Hepatic stellate cell (primary cell): Measurements from ENCODE around the gene METTL24.
A peak's percentile ranks its signal among the peaks of the same experiment; 100 is the strongest.
"Not testable (repeated sequence)": the region's sequence is repeated elsewhere in the genome, so short reads cannot be mapped to it uniquely, and the experiment has no call there.

Experiments
- DNase-seq: peaks from one replicate; pipeline ENCODE4 v3.0.0; 2011; ENCODE audit warnings: low spot score

Gene METTL24

DNA sequence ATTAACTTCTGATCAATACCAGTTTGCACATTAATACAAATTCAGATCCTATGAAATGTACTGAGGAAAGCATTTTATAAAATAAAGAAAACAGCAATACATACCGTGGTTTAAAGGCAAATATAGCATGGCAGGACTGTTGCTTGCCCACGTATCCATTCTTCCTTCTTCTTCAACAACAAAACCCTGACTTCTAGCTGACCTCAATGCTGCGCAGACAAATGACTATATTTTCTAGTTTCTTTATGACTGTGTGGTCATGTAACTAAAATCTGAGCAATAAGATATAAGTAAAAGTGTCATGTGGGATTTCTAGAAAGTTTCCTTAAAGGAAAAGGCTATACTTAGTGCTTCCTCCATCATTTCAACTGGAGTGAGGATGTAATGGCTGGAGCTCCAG lies 92.9 kb downstream of the METTL24 start:
- no peak for DNase-seq

DNA sequence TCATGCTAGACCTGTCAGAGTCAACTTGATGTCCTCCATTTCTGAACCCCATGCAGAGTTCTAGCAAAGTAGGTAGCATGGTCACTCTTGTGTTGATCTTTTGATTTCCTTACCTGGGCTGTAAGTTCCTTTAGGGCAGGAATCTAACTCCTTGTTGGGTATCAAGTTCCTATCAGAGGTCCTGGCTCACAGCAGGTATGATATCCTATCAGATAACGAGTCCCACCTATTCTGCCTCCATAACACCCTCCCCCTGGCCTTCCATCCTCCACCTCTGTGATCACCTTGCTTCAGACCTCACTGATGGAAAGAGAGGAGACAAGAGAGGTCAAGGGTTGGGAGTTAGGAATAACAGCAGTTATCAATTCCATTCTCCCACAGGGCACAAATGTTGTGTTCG lies 101.8 kb downstream of the METTL24 start:
- no peak for DNase-seq

DNA sequence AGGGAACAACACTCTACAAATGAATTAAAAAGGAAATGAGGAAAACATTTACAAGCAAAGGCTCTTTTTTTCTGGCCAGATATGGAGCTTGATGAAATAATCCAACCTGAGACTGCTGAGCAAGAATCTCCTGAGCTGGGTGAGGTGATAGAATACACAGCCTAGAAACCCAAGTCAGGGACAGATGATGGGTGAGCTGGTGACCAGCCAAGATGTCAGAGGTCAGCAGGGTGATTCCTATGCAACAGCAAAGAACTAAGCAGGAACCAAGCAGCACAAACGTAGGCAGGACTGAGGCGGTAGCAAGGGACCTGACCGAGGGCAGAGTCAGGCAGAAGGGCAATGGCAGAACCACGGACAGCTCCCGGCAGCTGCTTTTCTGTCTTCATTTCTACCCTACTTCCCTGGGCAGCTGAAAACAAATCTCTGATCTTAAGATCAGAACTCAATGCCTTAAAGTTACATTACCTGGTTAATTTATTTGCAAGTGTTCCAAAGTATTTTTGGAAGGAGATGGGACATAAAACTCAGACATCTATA lies 102.9 kb downstream of the METTL24 start:
- DNase-seq = no peak

DNA sequence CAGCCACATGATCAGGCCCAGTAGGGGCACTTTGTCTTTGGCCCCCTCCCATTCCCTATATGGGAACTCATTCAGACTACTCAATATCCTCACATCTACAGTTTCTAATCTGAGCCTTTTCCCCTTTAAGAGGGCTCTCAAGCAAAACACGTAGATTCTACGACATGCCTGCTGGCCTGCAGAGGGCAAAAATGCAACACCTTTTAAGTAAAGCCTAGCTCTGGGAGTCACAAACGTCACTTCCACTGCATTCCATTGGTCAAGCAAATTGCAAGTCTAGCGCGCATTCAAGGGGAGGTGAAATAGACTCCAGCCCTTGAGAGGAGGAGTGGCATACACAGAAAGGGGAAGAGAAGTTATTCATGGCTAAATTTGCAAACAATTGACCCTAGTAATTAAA lies 107.3 kb downstream of the METTL24 start:
- no peak for DNase-seq

DNA sequence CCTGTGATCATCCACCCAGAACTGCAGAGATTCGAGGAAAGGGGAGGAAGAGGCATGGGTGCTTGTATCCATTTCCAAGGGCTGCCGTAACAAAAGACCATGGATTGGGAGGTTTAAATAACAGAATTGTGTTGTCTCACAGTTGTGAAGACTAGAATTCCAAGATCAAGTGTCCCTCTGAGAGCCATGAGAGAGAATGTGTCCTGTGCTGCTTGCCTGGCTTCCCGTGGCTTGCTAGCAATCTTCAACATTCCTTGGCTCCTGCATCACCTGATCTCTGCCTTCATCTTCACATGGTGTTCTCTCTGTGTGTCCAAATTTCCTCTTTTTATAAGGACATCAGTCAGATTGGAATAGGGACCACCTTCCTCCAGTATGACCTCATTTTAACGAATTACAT lies 108.1 kb downstream of the METTL24 start:
- DNase-seq = no peak

DNA sequence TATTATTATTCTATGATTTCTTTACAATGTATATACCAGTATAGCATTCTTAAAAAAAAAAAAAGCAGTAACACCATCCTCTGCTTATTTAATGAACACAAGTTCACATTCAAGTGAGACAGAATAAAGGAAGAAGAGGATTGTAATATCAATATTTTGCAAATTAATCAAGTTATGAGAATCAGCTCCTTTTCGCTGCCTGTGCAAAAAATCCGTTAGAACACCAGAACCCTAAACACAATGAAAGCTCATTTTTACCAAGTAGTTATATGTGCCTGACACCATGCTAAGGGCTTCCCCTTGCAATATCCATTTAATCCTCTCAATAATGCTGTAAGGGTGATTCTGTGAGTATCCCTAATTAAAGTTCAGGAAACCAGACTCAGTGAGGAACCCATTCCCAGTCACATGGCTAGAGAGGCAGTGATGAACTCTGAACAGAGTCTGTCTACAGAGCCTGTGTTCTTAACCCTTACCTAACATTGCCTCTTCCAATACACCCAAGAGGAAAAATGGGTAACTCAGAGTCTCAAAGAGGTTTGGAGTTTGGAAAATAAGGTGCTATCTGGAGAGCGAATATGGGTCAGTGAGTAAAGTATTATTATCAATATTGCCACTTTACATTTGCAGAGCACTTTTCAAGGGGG lies 111.1 kb downstream of the METTL24 start:
- no peak for DNase-seq

DNA sequence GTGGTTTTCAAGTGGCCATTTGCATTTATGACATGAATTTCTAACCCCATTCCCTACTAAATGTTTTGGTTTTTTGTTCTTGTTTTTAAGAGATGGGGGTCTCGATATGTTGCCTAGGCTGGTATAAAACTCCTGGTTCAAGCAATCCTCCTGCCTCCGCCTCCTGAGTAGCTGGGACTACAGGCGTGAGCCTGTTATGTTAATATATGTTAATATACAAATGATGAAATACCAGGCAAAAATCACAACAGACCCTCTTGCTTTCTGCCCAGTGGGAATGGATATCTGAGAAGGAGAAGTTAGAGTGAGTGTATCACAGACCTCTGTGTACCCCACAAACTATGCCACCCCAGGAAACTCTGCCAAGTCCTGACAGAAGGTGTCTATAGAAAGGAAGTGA lies 111.8 kb downstream of the METTL24 start:
- DNase-seq = no peak

DNA sequence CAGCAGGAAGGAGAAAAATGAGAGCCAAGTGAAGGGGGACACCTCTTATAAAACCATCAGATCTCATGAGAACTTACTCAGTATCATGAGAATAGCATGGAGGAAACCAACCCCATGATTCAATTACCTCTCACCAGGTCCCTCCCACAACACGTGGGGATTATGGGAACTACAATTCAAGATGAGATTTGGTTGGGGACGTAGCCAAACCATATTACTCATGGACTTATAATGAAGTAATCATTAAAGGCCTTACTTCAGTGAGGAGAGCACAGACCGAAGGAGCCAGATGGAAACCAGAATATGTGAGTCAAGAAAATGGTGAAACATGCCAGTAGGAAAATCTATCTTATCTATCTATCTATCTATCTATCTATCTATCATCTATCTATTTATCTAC lies 113.5 kb downstream of the METTL24 start:
- not testable (repeated sequence) for DNase-seq

DNA sequence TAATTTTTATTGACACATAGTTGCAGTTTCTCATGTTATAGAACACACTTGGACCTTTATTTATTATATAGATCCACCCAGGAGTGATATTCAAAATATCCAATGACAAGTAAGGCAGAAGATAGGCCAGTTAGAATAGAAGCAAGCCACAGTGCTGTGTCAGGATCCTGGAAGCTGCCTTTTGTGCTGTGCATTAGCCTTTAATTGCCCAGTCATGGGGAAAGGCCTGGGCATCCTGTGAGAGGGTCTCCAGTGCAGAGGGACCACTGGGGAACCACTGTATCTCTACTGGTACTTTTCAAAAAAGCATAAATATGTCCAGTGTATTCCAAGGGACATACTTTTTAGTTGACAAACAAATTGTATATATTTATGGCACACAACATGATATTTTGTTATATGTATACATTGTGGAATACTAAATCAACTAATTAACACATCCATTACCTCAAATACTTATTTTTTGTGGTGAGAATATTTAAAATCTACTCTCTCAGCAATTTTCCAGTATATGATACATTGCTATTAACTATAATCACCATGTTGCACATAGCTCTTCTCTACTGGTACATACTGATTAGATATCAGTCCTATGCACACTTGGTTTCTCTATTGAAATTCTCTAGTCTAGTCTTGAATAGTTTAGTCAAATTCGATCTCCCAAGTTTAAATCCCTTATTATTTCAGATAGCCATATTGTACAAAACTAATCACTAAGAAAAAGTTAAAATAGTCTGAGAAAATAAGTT lies 118.4 kb downstream of the METTL24 start:
- DNase-seq = no peak

DNA sequence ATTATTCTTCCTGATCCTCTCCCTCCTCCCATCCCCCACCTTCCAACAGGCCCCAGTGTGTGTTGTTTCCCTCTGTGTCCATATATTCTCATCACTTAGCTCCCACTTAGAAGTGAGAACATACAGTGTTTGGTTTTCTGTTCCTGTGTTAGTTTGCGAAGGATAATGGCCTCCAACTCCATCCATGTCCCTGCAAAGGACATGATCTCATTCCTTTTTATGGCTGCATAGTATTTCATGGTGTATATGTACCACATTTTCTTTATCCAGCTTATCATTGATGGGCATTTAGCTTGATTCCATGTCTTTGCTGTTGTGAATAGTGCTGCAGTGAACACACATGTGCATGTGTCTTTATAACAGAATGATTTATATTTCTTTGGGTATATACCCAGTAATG lies 122.1 kb downstream of the METTL24 start:
- DNase-seq = not testable (repeated sequence)

DNA sequence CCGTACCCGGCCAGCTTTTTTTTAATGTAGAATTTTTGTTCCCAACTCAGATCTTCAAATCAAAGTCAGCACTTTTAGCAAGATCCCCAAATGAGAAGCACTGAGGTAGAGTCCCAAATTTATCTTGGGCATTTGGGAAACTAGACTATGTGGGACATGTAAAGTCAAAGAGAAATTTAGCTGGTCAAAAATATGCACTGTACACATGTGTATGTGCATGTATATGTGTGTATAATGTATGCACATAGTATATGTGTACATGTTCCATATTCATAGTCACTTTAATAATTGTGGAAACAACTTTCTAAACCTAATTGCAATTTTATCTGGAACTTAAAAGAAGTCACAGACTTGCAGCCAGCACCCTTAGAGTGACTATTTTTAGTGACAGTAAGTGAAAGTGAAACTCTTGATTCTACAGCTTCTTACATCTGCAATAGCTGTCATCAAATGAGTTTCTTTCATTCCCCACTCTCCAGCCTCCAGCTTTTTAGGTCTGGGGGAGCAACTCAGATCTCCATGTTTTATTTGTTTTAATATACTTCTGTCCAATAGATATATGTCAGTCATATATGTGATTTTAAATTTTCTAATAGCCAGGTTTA lies 124.3 kb downstream of the METTL24 start:
- peak; percentile 30 for DNase-seq

DNA sequence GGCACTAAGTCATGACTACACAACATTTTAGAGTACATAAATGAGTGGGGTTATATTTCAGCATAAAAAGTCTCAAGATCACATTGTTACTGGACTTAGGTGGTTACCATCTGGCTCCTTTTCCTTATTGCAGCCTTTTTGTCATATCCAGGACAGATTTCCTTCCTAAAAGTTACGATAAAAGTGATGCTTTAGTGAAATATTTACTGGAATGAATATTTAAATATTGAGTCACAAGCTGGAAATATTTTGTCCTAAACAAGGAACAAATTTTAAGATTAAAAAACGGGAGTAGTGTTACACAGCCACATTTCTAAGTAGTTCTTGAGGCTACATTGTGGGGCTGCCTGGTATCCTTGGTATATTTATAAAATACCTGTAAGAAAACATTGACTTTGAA lies 125.7 kb downstream of the METTL24 start:
- no peak for DNase-seq

DNA sequence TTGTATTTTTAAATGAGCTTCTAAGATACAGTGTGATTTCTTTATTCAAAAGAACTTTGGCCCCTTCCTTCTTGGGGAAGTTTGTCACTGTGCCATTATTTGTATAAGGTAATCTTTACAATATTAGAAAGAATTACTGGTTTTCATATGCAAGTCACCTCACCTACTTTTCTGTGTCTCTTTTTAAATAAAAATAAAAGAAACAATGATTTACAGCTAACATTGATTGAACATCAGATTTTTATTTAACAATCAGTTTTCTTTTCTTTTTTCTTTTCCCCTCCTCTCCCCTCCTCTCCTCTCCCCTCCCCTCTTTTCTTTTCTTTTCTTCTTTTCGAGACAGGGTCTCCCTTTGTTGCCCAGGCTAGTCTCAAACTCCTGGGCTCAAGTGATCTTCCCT lies 131.9 kb downstream of the METTL24 start:
- DNase-seq = no peak

DNA sequence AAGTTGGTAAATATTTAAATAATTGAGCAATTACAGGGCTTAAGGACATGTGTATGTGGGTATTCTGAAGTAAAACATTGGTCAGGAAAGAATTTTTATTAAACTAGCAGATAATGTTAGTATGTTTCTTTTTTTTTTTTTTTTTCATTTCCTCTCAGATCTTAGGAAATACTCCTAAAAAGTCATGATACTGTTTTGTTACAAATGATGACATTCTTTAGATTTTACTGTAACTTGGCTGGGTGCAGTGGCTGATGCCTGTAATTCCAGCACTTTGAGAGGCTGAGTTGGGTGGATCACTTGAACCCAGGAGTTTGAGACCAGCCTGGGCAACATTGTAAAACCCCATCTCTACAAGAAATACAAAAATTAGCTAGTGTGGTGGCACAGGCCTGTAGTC lies 136.4 kb downstream of the METTL24 start:
- DNase-seq = no peak

DNA sequence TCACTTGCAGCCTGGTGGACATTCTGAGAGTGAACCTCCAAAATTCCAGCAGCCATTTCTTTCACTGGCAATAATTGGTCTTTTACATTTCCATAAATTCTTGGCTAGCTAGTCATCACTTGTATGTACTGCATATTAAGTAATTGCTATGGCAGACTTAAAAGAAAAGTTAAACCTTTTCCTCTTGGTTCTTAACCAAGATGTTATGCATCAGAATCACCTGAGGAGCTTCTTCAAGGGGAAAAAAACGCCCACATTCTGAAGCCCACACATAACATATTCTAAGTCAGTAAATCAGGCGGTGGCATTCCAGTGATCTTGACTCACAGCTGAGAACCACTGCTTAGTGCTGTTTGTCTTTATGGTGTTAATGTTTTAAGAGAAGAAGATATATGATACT lies 140.9 kb downstream of the METTL24 start:
- DNase-seq = no peak

DNA sequence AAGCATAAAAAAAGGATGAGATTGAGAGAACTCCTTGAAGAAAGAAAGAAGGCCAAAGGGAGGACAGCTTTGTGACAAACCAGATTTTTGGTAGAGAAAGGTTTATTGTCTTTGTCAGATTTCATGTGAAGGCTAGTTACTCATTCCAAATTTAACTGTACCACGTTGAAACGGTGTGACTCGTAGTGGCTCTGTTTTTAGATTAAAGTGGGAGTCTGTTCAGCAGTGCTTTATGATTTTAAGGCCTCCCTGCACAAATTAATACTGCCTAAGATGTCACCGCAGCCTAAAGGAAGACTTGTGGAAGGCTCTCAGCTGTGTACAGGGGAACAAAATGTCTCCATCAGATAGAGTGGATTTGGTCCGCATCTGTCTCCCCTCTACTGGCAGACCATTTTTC lies 142.0 kb downstream of the METTL24 start:
- no peak for DNase-seq

DNA sequence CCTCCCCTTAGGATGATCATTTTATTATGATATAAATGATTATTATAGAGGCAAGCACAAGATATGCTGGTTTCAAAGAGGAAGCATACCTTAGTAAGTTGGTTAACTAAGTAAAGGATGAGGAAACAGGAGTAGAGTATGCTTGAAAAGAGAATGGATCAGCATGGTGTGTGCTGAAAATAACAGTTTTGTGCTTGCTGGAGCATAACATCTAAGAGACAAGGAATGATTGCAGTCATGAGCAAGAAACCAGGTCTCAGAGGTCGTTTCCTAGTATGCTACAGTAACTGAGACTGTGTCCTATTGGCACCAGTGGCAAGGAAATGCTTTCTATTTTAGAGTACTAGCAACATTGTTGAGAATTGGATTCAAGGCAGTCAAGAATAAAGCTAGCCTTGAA lies 143.8 kb downstream of the METTL24 start:
- DNase-seq = no peak

DNA sequence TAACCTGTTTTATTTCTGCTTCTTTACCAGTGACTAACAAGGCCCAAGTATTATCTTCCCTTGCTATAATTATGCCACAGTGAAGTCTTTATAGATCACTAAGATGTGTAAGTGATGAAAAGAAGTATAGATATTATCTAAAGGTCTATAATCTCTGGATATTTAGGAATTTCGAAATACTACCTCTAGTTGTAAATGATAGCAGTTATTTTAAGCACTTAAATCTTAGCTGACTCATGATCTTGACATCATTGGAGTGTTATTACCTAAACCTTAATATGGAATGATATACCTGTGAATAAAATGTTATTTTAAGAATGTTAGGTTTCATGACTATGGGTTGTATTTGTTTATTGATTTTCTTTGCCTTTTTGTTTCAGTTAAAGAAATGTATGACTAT lies 146.4 kb downstream of the METTL24 start:
- no peak for DNase-seq

DNA sequence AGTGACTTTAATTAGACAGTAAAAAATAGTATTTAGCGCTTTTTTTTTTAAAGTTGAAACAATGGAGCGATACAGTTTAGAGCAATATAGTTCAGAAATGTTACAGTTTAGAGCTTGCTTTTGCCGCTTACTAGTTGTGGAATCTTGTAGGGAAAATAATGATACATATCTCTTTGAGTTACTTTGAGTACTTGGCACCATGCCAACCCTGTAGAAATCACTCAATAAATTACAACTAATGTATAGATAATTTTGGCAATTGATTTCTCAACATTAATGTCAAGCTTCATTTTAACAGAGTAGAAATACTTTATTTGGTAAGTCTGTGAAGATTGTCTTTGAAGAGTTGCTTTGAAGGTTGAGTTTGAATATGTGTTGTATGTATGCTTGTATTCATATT lies 150.5 kb downstream of the METTL24 start:
- no peak for DNase-seq

DNA sequence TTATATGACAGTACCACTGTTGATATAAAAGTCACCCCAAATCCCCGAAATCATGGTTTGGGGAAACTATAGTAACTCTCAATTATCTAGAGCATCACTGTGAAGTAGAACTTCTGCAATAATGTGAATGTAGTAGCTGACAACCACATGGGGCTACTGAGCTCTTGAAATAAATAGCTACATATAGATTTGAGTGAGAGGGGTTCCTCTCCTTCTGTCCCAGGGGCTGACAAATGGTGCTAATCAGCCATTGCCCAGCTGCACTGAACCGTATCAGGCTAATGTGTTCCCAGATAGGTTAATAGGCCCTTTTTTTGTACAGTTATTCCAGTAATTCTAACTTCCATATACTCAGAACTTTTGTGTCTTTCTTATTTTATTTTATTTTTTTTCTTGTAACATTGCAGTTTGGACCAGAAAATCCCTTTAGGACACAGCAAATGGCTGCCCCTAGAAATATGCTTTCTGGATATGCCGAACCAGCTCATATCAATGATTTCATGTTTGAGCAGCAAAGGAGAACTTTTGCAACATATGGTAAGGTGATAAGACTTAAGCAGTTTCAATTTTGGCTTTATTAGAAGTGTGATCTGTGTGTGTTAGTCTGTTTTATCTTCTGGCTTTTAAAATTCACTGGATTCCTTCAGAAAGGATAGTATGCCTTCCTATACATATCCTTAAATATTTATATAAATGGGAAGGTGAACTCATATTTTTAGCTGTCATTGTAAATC lies 156.8 kb downstream of the METTL24 start:
- DNase-seq = no peak

DNA sequence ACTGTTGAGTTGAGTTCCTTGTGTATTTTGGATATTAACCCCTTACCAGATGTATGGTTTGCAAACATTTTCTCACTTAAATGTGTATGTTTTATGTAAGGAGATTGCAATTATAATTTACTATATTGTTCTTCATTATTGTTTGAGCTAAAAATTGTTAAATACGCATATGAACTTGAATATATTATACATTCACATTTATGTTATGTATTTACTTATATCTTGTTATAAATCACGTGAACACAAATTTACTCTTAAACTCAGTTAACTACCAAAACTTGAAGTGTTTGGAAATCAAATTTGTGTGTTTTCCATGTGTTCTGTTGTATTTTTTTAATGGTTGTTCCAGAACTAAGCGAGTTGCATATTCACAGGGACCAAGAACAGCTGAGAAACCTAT lies 159.6 kb downstream of the METTL24 start:
- DNase-seq = no peak

DNA sequence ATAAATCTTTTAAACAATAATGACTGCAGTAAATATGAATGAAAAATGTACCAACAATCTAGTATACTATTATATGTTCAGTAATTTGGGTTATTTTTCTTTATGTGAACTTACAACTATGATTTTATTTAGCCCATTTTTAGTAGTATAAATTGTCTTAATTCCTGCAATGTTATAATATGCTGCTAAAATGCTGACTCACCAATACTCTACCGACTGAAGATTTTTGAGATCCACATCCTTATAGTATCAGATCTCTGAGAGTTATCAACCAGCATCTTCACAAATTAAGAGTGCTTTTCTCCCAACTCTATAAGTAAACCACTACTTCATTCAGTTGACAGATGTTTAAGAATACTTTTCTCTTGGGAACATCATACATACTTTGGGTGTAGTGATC lies 161.3 kb downstream of the METTL24 start:
- no peak for DNase-seq

DNA sequence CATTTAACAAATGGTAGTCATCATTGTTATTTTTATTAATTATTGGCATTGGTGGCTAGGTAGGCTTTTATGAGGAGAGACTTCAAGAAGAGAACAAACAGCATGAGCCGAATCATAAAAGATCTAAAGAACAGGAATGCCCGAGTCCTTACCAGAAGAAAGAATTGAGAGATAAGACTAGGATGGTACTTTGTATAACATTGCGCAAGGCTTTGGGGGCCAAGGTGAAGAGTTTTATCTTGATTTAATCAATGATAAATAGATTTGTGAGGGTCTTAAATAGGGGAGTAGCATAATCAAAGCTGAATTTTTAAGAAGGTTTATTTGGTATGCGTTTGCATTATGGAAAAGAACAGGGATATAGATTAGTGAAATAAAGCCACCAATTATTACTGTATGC lies 162.5 kb downstream of the METTL24 start:
- DNase-seq = no peak
